Hepatocyte (in vitro differentiated cells): ENCODE results near the gene EIF2AK2.
"Not testable (repeated sequence)": the region's sequence is repeated elsewhere in the genome, so short reads cannot be mapped to it uniquely, and the experiment has no call there.

ENCODE experiments used
- CTCF ChIP-seq: fragments of 200-600 bp; sonication (generic); IDR thresholded peaks from 2 replicates; pipeline ENCODE4 v1.5.1; 2016; ENCODE audit warnings: antibody characterized with exemption, mild to moderate bottlenecking; ENCODE audit not compliant: poor library complexity
- EZH2 ChIP-seq: fragments of 200-600 bp; sonication (generic); IDR thresholded peaks from 2 replicates; pipeline ENCODE4 v1.6.1; 2016; ENCODE audit warnings: antibody characterized with exemption, mild to moderate bottlenecking, borderline replicate concordance
- EZH2phosphoT487 ChIP-seq: fragments of 200-600 bp; sonication (generic); IDR thresholded peaks from one replicate; pipeline ENCODE4 v1.6.1; 2018; ENCODE audit warnings: antibody characterized with exemption, mild to moderate bottlenecking, low read depth, moderate library complexity; ENCODE audit not compliant: unreplicated experiment, severe bottlenecking

DNA sequence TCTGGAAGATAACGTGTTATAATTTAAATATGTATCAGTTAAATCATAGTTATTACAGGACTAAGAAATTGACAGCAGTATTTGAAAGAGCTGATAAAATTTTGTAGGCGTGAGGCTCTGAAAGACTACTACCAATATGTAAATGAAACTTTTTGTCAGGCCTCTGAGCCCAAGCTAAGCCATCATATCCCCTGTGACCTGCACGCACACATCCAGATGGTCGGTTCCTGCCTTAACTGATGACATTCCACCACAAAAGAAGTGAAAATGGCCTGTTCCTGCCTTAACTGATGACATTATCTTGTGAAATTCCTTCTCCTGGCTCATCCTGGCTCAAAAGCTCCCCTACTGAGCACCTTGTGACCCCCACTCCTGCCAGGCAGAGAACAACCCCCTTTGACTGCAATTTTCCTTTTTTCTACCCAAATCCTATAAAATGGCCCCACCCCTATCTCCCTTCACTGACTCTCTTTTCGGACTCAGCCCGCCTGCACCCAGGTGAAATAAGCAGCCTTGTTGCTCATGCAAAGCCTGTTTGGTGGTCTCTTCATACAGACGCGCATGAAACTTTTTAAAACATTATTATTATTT, 48.4 kb upstream of the EIF2AK2 start:
- TF ChIP-seq EZH2phosphoT487, CTCF, EZH2: not testable (repeated sequence)
